ES-I3 (cell line): ENCODE results near the gene IL17RD.

Experiments
- H3K36me3 ChIP-seq: 2 replicates; pipeline ENCODE4 v1.6.1; 2013; ENCODE audit warnings: mild to moderate bottlenecking, low read length, control low read depth, moderate library complexity; ENCODE audit not compliant: insufficient read depth
- H3K4me1 ChIP-seq: 2 replicates; pipeline ENCODE4 v1.6.1; 2013; ENCODE audit warnings: mild to moderate bottlenecking, control low read depth, low read length; ENCODE audit not compliant: insufficient read depth
- H3K9ac ChIP-seq: 2 replicates; pipeline ENCODE4 v1.6.1; 2013; ENCODE audit warnings: low read depth, mild to moderate bottlenecking, low read length, moderate library complexity
- H3K9me3 ChIP-seq: 2 replicates; pipeline ENCODE4 v1.6.1; 2013; ENCODE audit warnings: mild to moderate bottlenecking, low read length, moderate library complexity; ENCODE audit not compliant: control insufficient read depth, insufficient read depth

IL17RD gene

DNA sequence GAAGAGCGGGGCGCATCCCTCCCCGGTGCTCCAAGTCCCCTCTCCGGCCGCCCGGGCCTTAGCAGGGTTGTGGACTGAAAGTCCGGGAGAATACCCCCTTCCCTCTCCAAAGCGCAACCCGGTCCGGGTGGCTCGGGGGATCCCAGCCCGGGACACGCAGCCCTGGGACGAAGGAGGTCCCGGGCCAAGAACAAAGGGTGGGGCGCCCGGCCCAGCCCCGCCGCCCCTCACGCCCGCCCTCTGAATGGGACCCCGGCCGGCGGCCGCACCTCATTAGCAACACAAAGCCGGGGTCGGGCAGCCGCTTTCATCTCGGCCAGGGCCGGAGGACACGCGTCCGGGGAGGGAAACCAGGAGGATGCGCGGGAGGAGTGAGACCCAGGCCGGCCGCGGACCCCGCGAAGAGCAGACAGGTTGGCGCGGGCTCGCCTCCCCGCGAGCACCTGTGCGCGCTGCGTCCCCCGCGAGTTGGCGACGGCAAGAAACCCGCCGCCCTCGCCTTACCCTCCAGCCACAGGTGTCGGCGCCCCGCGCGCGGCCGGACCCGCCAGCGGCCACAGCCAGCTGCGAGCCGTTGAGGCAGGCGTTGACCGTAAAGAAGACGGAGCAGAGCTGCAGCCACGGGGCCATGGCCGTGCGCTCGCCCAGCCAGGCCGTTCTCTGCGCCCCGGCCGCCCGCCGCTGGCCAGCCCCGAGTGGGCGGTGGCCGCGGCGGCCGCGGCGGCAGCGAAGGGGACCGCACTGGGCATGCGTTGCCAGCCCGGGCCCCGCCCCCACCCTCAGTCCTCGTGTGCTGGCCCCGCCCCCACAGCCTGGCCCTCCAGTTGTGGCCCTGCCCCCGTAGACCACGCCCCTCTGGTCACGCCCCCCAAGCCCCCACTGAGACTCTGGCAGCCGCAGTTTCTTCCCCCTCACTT lies at the start of gene IL17RD:
TSS of gene IL17RD (minus strand) at position 697 of the 917 bp plus-strand sequence. CDS start at position 630, 67 bp downstream.
- Histone ChIP-seq H3K9me3 (no peaks in the 10 kb centered on the region), H3K36me3 (no peaks in the 10 kb centered on the region), H3K9ac (peak within 1 kb of the TSS; percentile 88), H3K4me1 (peaks cover 46% of the 10 kb centered on the region)

DNA sequence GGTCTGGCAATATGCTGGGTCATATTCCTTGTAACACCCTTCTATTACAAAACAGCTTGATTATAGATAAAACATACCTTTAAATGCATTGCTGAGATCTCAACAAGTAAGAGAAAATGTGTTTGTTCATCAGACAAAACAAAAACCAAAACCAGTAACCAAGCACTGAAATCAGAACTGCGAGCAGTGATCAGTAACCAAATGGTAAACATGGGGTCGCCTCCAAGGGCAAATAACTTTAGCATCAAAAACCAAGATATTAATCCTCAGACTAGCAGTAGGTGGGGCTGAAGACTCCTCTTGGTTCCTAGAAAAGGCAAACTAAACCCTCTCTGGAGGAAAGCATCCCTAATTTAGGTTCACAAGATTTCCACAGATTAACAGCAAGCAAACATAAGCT lies 41.3 kb upstream of the IL17RD start:
- Histone ChIP-seq H3K4me1 (peaks cover 2% of the 10 kb centered on the region; the same call in 1 of the 2 replicates), H3K36me3 (no peaks in the 10 kb centered on the region), H3K9ac (no peak overlapping the region), H3K9me3 (no peaks in the 10 kb centered on the region)

DNA sequence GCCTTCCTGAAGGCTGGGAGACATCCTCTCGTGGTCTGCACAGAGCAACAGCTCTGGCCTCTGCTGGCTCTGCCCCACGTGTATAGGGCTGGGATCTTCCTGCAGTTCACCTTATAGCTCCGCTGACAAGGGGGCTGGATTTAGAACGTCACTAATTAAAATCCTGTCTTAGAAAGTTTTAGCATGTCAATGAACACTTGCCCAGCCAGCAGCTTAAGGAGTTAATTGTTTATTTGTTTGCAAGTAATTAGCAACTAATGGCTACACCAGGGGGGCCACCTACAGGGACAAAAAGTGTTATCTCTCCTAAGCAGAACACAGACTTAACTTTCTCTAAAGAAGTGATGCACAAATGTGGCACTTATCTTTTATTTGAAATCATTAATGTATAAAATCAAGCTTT lies 34.7 kb upstream of the IL17RD start, which contains the start of gene HESX1:
TSS of gene HESX1 (minus strand) at position 84 of the 403 bp plus-strand sequence. CDS start at position 24, 60 bp downstream.
- H3K9ac ChIP-seq: peak within 1 kb of the TSS; percentile 19; the same call in 1 of the 2 replicates
- peaks cover 19% of the 10 kb centered on the region for H3K4me1 ChIP-seq
- H3K9me3 ChIP-seq: no peaks in the 10 kb centered on the region
- H3K36me3 ChIP-seq: no peaks in the 10 kb centered on the region

- no peaks in the 10 kb centered on the region for H3K9me3 ChIP-seq
- H3K36me3 ChIP-seq: no peaks in the 10 kb centered on the region
These were observed 29.5 kb upstream of the IL17RD start for GRCh38 chr3:57194641-57195040.

DNA sequence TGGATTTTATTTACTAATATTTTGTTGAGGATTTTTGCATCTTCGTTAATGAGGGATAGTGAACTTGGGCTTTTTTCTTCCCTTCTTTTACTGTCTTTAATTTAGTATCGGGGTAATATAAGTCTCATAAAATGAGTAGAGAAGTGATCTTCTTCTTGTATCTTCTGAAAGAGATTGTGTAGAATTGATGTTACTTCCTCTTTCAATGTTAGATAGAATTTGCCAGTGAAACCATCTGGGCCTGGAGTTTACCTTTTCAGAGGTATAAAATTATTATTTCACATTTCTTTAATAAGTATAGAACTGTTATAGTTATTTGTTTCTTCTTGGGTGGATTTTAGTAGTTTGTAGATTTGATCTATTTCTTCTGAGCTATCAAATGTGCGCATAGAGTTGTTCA lies 26.9 kb upstream of the IL17RD start:
- no peaks in the 10 kb centered on the region for H3K9me3 ChIP-seq
- H3K36me3 ChIP-seq: no peaks in the 10 kb centered on the region
- no peak overlapping the region for H3K9ac ChIP-seq
- no peaks in the 10 kb centered on the region for H3K4me1 ChIP-seq

More at GRCh38 chr3:57194641-57195040, 29.5 kb upstream of the IL17RD start:
- H3K4me1 ChIP-seq: peaks cover 2% of the 10 kb centered on the region; the same call in 1 of the 2 replicates
- H3K9ac ChIP-seq: no peak overlapping the region

- Histone ChIP-seq H3K9ac (no peak overlapping the region), H3K36me3 (no peaks in the 10 kb centered on the region), H3K9me3 (no peaks in the 10 kb centered on the region), H3K4me1 (peaks cover 10% of the 10 kb centered on the region; the same call in 1 of the 2 replicates)
These were observed 19.4 kb upstream of the IL17RD start for GRCh38 chr3:57184526-57184925.

DNA sequence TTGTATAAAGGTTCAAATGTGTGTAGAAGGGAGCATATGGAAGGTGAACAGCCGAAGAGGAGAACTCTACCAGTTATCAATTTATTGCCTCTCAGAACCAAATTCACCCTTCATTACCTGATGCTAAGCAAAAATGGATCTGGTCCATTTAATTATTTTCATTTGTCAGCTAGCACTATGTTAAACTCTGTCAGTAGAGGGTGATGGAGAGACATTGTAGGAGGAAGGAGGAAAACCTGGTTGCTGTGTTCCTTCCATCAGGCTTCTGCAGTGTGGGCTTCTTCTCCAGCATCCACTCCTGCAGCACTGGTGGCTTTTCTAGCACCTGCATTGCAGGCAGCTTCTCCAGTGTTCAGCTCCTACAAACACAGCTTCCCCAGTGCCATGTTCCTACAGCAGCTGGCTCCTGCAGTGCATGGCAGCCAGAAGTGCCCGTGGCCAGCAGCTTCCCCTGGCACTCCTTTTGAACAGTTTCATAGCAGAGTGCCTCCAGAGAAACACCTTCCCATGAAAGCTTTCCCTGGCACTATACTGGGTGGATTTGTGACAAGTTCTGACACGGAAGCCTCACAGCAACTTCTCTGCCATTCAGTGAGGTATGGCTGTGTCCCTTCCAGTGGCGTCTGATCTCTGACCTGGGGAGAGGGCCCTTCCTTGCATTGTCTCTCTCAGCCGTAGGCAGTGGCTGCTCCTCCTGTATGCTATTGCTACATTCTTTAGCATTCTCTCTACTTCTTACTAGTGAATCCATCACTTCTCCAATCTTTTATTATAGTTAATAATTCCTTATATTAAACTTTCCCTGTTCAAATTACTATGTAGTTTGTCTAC lies 14.6 kb upstream of the IL17RD start:
- H3K4me1 ChIP-seq: peaks cover 9% of the 10 kb centered on the region; the same call in 1 of the 2 replicates
- no peaks in the 10 kb centered on the region for H3K36me3 ChIP-seq
- H3K9me3 ChIP-seq: no peaks in the 10 kb centered on the region
- no peak overlapping the region for H3K9ac ChIP-seq

DNA sequence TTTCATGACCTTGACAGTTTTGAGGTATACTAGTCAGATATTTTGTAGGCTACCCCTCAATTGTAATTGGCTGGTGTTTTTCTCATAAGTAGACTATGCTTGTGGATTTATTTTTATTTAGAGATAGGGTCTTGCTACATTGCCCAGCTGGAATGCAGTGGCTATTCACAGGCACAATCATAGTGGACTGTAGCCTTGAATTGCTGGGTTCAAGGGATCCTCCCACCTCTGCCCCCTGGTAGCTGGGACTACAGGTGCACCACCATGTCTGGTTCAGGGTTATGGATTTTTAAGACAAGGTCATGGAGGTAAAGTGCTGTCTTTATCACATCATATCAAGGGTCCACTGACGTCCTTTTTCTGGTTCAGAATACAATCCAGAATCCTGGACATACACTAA lies 10.9 kb upstream of the IL17RD start:
- no peaks in the 10 kb centered on the region for H3K36me3 ChIP-seq
- no peaks in the 10 kb centered on the region; the same call in 1 of the 2 replicates for H3K4me1 ChIP-seq
- no peaks in the 10 kb centered on the region for H3K9me3 ChIP-seq
- H3K9ac ChIP-seq: no peak overlapping the region

GRCh38 chr3:57173687-57174086 lies 8.5 kb upstream of the IL17RD start:
- Histone ChIP-seq H3K4me1 (peaks cover 3% of the 10 kb centered on the region; the same call in 1 of the 2 replicates), H3K36me3 (no peaks in the 10 kb centered on the region), H3K9me3 (no peaks in the 10 kb centered on the region), H3K9ac (no peak overlapping the region)

GRCh38 chr3:57170946-57171345 lies 5.8 kb upstream of the IL17RD start:
- Histone ChIP-seq H3K9ac (no peak overlapping the region), H3K9me3 (no peaks in the 10 kb centered on the region), H3K4me1 (peaks cover 14% of the 10 kb centered on the region), H3K36me3 (no peaks in the 10 kb centered on the region)

- H3K9me3 ChIP-seq: no peaks in the 10 kb centered on the region
- H3K4me1 ChIP-seq: peaks cover 17% of the 10 kb centered on the region
- H3K9ac ChIP-seq: peak overlapping the region; percentile 72; the same call in 1 of the 2 replicates
- no peaks in the 10 kb centered on the region for H3K36me3 ChIP-seq
These were observed 4.9 kb upstream of the IL17RD start for GRCh38 chr3:57169872-57170623.

DNA sequence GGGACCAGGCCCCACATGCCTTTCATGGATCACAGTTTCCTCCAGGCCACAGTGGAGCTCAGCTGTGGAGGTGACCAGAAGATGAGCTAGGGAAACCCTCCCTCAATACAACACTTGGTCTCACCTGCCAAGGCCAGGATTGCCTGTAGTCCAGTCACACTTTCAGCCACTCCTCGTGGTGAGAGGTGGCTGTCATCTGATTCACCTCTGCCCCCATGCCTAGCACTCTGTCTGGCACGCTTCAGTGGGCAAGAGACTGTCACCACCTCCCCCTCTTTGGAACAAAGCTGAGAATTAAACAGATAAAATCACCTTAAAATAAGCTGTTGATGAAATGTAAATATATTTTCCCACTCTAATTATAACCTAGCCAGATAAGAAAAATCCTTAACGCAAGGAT lies 4.0 kb upstream of the IL17RD start:
- no peak overlapping the region for H3K9ac ChIP-seq
- H3K4me1 ChIP-seq: peaks cover 17% of the 10 kb centered on the region
- H3K36me3 ChIP-seq: no peaks in the 10 kb centered on the region
- H3K9me3 ChIP-seq: no peaks in the 10 kb centered on the region

DNA sequence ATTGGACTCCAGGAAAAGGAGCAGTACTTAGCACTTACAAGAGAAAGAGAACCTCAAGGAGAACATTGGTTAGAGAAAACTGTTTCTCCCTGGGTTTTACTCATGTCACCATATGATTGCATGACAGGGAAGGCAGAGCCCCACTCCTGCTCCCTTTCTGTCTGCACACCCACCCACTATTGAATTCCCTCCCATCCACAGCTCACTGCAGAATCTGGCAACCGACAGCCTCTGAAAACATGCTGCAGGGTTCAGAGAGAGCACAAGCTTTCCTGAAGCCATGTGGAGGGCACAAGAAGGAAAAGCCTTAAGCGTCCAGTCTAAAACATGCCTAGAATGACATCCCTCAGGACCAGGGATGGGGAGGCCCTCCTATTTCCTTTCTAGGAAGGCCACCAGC lies 3.0 kb upstream of the IL17RD start:
- Histone ChIP-seq H3K4me1 (peaks cover 21% of the 10 kb centered on the region), H3K9me3 (no peaks in the 10 kb centered on the region), H3K36me3 (no peaks in the 10 kb centered on the region), H3K9ac (no peak overlapping the region)

DNA sequence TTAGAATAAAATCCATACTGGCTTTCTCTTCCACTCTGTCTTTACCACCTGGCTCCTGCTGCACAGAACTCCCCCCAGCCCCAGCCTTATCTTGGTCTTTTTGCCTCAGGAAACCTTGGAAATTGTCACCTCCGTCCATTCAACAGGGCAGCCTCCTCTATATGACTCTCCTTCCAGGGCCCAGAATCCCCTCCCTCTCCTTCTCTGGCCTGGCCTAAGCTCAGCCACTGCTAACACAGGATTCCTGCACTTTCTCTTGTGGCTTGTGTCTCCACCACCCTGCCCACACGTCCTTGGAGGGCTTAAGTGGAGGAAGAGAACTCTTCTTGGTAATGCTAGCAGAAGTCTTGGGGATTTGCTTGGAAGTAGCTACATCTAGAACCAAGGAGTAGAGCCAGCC lies 1.5 kb upstream of the IL17RD start:
- no peak overlapping the region for H3K9ac ChIP-seq
- no peaks in the 10 kb centered on the region for H3K36me3 ChIP-seq
- H3K9me3 ChIP-seq: no peaks in the 10 kb centered on the region
- peaks cover 35% of the 10 kb centered on the region for H3K4me1 ChIP-seq
